ENCODE data around the gene MT1A.

The MT1A gene

GRCh38 chr16:56626685-56627084 lies 11.8 kb upstream of the MT1A start:
- Histone ChIP-seq H3K27me3 (replicated peaks; ENCODE audit: insufficient read depth, low read length) (peaks cover 40% of the 10 kb centered on the region), H3K27ac (ENCODE audit: low read length) (no peak overlapping the region), H3K9me2 (replicated peaks; ENCODE audit: insufficient read depth, low read length) (no peaks in the 10 kb centered on the region), H3K4me3 (ENCODE audit: low read length) (no peak overlapping the region), H3K36me3 (replicated peaks; ENCODE audit: insufficient read depth, low read length) (no peaks in the 10 kb centered on the region), H3K9ac (ENCODE audit: low read length) (no peak overlapping the region), H2AFZ (ENCODE audit: low read length) (no peak overlapping the region), H3K79me2 (ENCODE audit: low read length) (no peaks in the 10 kb centered on the region), H3F3A (ENCODE audit: insufficient read depth, low read length) (no peaks in the 10 kb centered on the region), H3K9me3 (replicated peaks; ENCODE audit: insufficient read depth, low read length) (no peaks in the 10 kb centered on the region), H3K4me2 (ENCODE audit: low read depth, low read length) (no peak overlapping the region), H3K4me1 (ENCODE audit: low read length) (no peaks in the 10 kb centered on the region), H4K20me1 (ENCODE audit: insufficient read depth, low read length) (no peaks in the 10 kb centered on the region)
- DNase-seq: no peak
- TF ChIP-seq EZH2 (optimal IDR thresholded peaks at IDR 0.05; ENCODE audit: low read depth, low read length): no peak
- no peak for TF ChIP-seq EZH2phosphoT487 (IDR thresholded peaks at IDR 0.05; ENCODE audit: low read length)
- no peak for TF ChIP-seq CTCF (IDR thresholded peaks at IDR 0.05; ENCODE audit: low read length)

GRCh38 chr16:56628486-56629350 lies 9.7 kb upstream of the MT1A start:
- no peak overlapping the region for H2AFZ ChIP-seq (ENCODE audit: low read length)
- TF ChIP-seq CTCF (IDR thresholded peaks at IDR 0.05; ENCODE audit: low read length): no peak
- no peak for TF ChIP-seq EZH2phosphoT487 (IDR thresholded peaks at IDR 0.05; ENCODE audit: low read length)
- TF ChIP-seq EZH2 (optimal IDR thresholded peaks at IDR 0.05; ENCODE audit: low read depth, low read length): no peak
- no peaks in the 10 kb centered on the region for H3F3A ChIP-seq (ENCODE audit: insufficient read depth, low read length)
- H3K4me3 ChIP-seq (ENCODE audit: low read length): no peak overlapping the region
- no peak for DNase-seq
- H3K9me3 ChIP-seq (replicated peaks; ENCODE audit: insufficient read depth, low read length): no peaks in the 10 kb centered on the region
- H4K20me1 ChIP-seq (ENCODE audit: insufficient read depth, low read length): no peaks in the 10 kb centered on the region
- H3K9ac ChIP-seq (ENCODE audit: low read length): no peak overlapping the region
- no peaks in the 10 kb centered on the region for H3K4me1 ChIP-seq (ENCODE audit: low read length)
- H3K9me2 ChIP-seq (replicated peaks; ENCODE audit: insufficient read depth, low read length): no peaks in the 10 kb centered on the region
- H3K79me2 ChIP-seq (ENCODE audit: low read length): no peaks in the 10 kb centered on the region
- no peaks in the 10 kb centered on the region for H3K36me3 ChIP-seq (replicated peaks; ENCODE audit: insufficient read depth, low read length)
- no peak overlapping the region for H3K4me2 ChIP-seq (ENCODE audit: low read depth, low read length)
- H3K27ac ChIP-seq (ENCODE audit: low read length): no peak overlapping the region
- H3K27me3 ChIP-seq (replicated peaks; ENCODE audit: insufficient read depth, low read length): peaks cover 60% of the 10 kb centered on the region

- Histone ChIP-seq H3K4me3 (ENCODE audit: low read length) (no peak overlapping the region), H3K27me3 (replicated peaks; ENCODE audit: insufficient read depth, low read length) (peaks cover 69% of the 10 kb centered on the region), H3K9me3 (replicated peaks; ENCODE audit: insufficient read depth, low read length) (no peaks in the 10 kb centered on the region), H4K20me1 (ENCODE audit: insufficient read depth, low read length) (no peaks in the 10 kb centered on the region), H3K9me2 (replicated peaks; ENCODE audit: insufficient read depth, low read length) (no peaks in the 10 kb centered on the region), H3F3A (ENCODE audit: insufficient read depth, low read length) (no peaks in the 10 kb centered on the region), H3K79me2 (ENCODE audit: low read length) (no peaks in the 10 kb centered on the region), H3K9ac (ENCODE audit: low read length) (no peak overlapping the region), H3K4me2 (ENCODE audit: low read depth, low read length) (no peak overlapping the region), H3K27ac (ENCODE audit: low read length) (no peak overlapping the region), H2AFZ (ENCODE audit: low read length) (no peak overlapping the region), H3K4me1 (ENCODE audit: low read length) (no peaks in the 10 kb centered on the region), H3K36me3 (replicated peaks; ENCODE audit: insufficient read depth, low read length) (no peaks in the 10 kb centered on the region)
- TF ChIP-seq CTCF (IDR thresholded peaks at IDR 0.05; ENCODE audit: low read length): no peak
- TF ChIP-seq EZH2 (optimal IDR thresholded peaks at IDR 0.05; ENCODE audit: low read depth, low read length): no peak
- TF ChIP-seq EZH2phosphoT487 (IDR thresholded peaks at IDR 0.05; ENCODE audit: low read length): no peak
- no peak for DNase-seq
These were observed 8.9 kb upstream of the MT1A start for GRCh38 chr16:56629531-56629930.

Data from MM.1S (cell line).